Loucy (cell line): ENCODE results near the gene PIGR.

ENCODE experiments used
- H2AFZ ChIP-seq: fragments of 200-600 bp; sonication (generic); 2 replicates; pipeline ENCODE4 v1.6.0; 2016; ENCODE audit warnings: antibody characterized with exemption, mild to moderate bottlenecking, low read length, moderate library complexity
- H3F3A ChIP-seq: fragments of 200-600 bp; 2 replicates; pipeline ENCODE4 v1.6.0; 2016; ENCODE audit warnings: antibody characterized with exemption, low read depth, mild to moderate bottlenecking
- H3K27me3 ChIP-seq: fragments of 200-600 bp; sonication (generic); 2 replicates; pipeline ENCODE4 v1.6.1; 2014; ENCODE audit warnings: low read length, mild to moderate bottlenecking; ENCODE audit not compliant: insufficient read depth, poor library complexity, severe bottlenecking
- H3K36me3 ChIP-seq: fragments of 200-600 bp; sonication (generic); 2 replicates; pipeline ENCODE4 v1.6.1; 2016; ENCODE audit warnings: low read length; ENCODE audit not compliant: insufficient read depth
- H3K4me1 ChIP-seq: fragments of 200-600 bp; sonication (generic); 2 replicates; pipeline ENCODE4 v1.5.1; 2014; ENCODE audit warnings: low read length, mild to moderate bottlenecking; ENCODE audit not compliant: insufficient read depth, poor library complexity, severe bottlenecking
- H3K4me2 ChIP-seq: fragments of 200-600 bp; sonication (generic); 2 replicates; pipeline ENCODE4 v1.6.0; 2014; ENCODE audit warnings: antibody characterized with exemption, low read length, low read depth, mild to moderate bottlenecking; ENCODE audit not compliant: poor library complexity, severe bottlenecking
- H3K4me3 ChIP-seq: fragments of 200-600 bp; sonication (generic); 2 replicates; pipeline ENCODE4 v1.5.1; 2014; ENCODE audit warnings: low read length, mild to moderate bottlenecking, mixed read lengths; ENCODE audit not compliant: poor library complexity, severe bottlenecking
- H3K79me2 ChIP-seq: fragments of 200-600 bp; sonication (generic); 2 replicates; pipeline ENCODE4 v1.6.1; 2014; ENCODE audit warnings: low read length; ENCODE audit not compliant: insufficient read depth
- H3K9ac ChIP-seq: fragments of 200-600 bp; sonication (generic); 2 replicates; pipeline ENCODE4 v1.6.0; 2014; ENCODE audit warnings: mild to moderate bottlenecking, low read depth, low read length, moderate library complexity; ENCODE audit not compliant: poor library complexity, severe bottlenecking
- H3K9me2 ChIP-seq: fragments of 200-600 bp; sonication (generic); replicated peaks from 2 replicates; pipeline ENCODE4 v1.6.1; 2016; ENCODE audit warnings: low read depth, low read length, mixed read lengths
- H3K9me3 ChIP-seq: fragments of 200-600 bp; sonication (generic); 2 replicates; pipeline ENCODE4 v1.6.1; 2014; ENCODE audit warnings: mild to moderate bottlenecking, antibody characterized with exemption, low read length, low read depth; ENCODE audit not compliant: insufficient read depth
- H4K20me1 ChIP-seq: fragments of 200-600 bp; sonication (generic); 2 replicates; pipeline ENCODE4 v1.6.0; 2014; ENCODE audit warnings: antibody characterized with exemption, low read length, mild to moderate bottlenecking; ENCODE audit not compliant: insufficient read depth, poor library complexity, severe bottlenecking
- EZH2phosphoT487 ChIP-seq: fragments of 200-600 bp; IDR thresholded peaks from 2 replicates; pipeline ENCODE4 v1.6.1; 2018; ENCODE audit warnings: antibody characterized with exemption, mild to moderate bottlenecking, moderate library complexity, borderline replicate concordance
- TF ChIP-seq, protein P1 (sequence below): fragments of 200-600 bp; sonication (generic); conservative IDR thresholded peaks from 2 replicates; pipeline ENCODE4 v1.5.1; 2014; ENCODE audit warnings: mild to moderate bottlenecking, antibody characterized with exemption, low read length

PIGR gene

DNA sequence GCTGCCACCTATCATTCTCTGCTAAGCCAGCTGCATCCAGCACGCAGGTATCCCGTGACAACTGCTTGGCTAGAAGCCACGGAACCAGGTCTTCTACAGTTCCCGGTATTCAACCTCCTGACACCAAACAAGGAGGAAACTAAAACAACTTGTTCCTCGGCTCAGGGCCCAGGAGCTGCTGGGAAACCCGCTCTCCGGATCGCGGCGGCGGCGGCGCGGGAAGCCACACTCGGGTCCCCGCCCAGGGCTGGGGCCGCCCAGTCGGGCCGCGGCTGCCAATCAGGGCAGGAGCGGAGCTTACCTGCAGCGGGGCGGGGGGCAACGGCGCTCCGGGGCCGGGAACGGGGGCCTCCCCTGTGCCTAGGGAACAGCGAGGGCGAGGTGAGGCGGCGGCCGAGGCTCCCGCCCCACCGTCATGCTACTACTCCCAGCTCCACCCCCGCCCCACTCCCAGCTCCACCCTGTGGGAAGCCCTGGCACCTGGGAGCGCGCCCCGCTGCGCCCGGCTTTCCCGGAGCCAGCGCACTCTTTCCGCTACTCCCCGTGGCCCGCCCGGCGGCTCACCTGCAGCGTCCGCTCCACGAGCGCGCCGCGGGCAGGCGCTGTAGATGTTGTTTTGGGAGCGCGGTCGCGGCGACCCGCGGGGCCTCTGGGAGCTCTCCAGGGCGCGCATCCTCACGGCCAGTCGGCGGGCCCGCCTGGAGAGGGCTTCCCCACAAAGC lies 36.9 kb downstream of the PIGR start:
- Histone ChIP-seq H2AFZ (peak overlapping the region; percentile 46), H3K9me2 (no peaks in the 10 kb centered on the region), H3K27me3 (peaks cover 21% of the 10 kb centered on the region), H3K36me3 (no peaks in the 10 kb centered on the region), H3K79me2 (no peaks in the 10 kb centered on the region), H3F3A (no peaks in the 10 kb centered on the region), H3K9ac (no peak overlapping the region), H3K4me3 (peak overlapping the region; percentile 42), H3K4me2 (peak overlapping the region; percentile 64), H3K4me1 (no peaks in the 10 kb centered on the region), H3K9me3 (no peaks in the 10 kb centered on the region), H4K20me1 (no peaks in the 10 kb centered on the region)
- TF ChIP-seq, protein P1, sequence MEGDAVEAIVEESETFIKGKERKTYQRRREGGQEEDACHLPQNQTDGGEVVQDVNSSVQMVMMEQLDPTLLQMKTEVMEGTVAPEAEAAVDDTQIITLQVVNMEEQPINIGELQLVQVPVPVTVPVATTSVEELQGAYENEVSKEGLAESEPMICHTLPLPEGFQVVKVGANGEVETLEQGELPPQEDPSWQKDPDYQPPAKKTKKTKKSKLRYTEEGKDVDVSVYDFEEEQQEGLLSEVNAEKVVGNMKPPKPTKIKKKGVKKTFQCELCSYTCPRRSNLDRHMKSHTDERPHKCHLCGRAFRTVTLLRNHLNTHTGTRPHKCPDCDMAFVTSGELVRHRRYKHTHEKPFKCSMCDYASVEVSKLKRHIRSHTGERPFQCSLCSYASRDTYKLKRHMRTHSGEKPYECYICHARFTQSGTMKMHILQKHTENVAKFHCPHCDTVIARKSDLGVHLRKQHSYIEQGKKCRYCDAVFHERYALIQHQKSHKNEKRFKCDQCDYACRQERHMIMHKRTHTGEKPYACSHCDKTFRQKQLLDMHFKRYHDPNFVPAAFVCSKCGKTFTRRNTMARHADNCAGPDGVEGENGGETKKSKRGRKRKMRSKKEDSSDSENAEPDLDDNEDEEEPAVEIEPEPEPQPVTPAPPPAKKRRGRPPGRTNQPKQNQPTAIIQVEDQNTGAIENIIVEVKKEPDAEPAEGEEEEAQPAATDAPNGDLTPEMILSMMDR, result no peak

DNA sequence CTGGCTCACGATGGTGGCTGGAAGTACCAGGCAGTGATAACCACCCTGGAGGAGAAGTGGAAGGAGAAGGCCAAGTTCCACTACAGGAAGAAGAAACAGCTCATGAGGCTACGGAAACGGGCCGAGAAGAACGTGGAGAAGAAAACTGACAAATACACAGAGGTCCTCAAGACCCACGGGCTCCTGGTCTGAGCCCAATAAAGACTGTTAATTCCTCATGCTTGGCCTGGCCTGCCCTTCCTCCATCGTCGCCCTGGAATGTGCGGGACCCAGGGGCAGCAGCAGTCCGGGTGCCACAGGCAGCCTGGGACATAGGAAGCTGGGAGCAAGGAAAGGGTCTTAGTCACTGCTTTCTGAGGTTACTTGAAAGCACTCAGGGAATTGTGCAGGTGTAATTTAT lies 38.2 kb downstream of the PIGR start:
- H3K36me3 ChIP-seq, result no peaks in the 10 kb centered on the region

DNA sequence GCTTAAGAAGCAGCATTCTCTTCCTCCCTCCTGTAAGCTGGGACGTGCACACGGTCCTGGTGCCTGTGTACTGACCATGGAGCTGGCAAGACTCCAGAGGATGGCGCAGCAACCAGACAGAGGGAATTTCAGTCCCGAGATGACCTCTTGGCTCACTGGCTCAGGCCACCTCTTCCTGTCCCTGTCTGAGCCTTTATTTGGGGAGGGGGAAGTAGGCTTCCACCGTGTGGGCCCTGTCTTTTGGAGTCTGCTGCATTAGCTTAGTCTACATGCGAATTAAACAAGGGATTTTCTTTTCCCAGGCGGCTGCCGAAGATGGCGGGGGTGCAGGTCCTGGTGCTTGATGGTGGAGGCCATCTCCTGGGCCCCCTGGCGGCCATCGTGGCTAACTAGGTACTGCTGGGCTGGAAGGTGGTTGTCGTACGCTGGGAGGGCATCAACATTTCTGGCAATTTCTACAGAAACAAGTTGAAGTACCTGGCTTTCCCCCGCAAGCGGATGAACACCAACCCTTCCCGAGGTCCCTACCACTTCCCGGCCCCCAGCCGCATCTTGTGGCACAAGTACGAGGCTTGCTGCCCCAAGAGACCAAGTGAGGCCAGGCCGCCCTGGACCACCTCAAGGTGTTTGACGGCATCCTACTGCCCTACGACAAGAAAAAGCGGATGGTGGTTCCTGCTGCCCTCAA lies 38.8 kb downstream of the PIGR start:
- no peaks in the 10 kb centered on the region for H3K4me1 ChIP-seq
- H3K4me3 ChIP-seq, result no peak overlapping the region

More for the DNA sequence above, 38.2 kb downstream of the PIGR start:
- no peak overlapping the region for H3K4me2 ChIP-seq
- TF ChIP-seq EZH2phosphoT487, result no peak
- TF ChIP-seq, protein P1, result no peak
- no peaks in the 10 kb centered on the region for H4K20me1 ChIP-seq
- H3K9me3 ChIP-seq, result no peaks in the 10 kb centered on the region
- H3K9ac ChIP-seq, result no peak overlapping the region
- no peak overlapping the region for H3K4me3 ChIP-seq
- H3K9me2 ChIP-seq, result no peaks in the 10 kb centered on the region
- peaks cover 21% of the 10 kb centered on the region for H3K27me3 ChIP-seq
- no peaks in the 10 kb centered on the region for H3K79me2 ChIP-seq
- no peaks in the 10 kb centered on the region for H3F3A ChIP-seq
- no peaks in the 10 kb centered on the region for H3K4me1 ChIP-seq
- no peak overlapping the region for H2AFZ ChIP-seq

More for the DNA sequence above, 38.8 kb downstream of the PIGR start:
- Histone ChIP-seq H3K9me2 (no peaks in the 10 kb centered on the region), H3K79me2 (no peaks in the 10 kb centered on the region), H3F3A (no peaks in the 10 kb centered on the region), H3K9ac (no peak overlapping the region), H3K27me3 (peaks cover 21% of the 10 kb centered on the region), H3K36me3 (no peaks in the 10 kb centered on the region), H2AFZ (no peak overlapping the region), H4K20me1 (no peaks in the 10 kb centered on the region), H3K9me3 (no peaks in the 10 kb centered on the region), H3K4me2 (no peak overlapping the region)
- TF ChIP-seq EZH2phosphoT487, result no peak
- TF ChIP-seq, protein P1, result no peak
